ENCODE data around the gene SHISA8. TPM values are rescaled to one million over a fixed set of nuclear protein-coding genes. Genes with fewer than 3 reads are reported as not detected.
"Not testable (repeated sequence)": the region's sequence is repeated elsewhere in the genome, so short reads cannot be mapped to it uniquely, and the experiment has no call there.

The SHISA8 gene
- total RNA-seq, 2 donors from 2014 or later = 0.58 TPM; not detected in 1

DNA sequence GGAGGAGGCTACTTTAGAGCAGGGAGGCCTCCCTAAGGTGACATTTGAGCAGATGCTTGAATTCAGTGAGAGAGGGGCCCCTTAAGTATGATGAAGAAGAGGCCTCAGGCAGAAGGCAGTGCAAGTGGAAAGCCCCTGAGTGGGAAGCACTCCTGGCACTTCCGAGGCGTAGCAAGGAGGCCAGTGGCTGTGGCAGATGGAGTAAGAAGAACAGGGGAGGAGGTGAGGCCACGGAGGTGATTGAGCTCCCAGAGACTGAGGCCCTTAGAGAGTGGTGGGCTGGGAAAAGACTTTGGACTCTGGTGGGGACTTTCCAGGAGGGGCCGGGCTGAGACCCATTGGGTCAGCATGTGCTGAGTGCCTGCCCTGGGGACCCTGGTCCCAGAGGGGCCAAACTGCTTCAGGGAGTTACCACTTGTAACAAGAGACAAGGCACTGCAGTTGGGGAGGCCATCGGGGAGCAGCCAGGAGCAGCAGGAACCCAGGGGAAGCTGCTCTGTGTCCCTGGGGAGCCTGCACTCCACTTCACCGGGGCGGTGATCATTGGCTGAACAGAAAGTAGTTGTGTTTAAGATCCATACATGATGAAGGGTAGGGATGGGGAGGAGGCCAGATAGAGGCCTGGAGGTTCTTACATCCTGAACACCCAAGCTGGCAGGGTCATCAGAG, 34.6 kb upstream of the SHISA8 start:
- Histone ChIP-seq H3K27me3 (ENCODE audit: control insufficient read depth, insufficient read depth, low read length, poor library complexity, severe bottlenecking) (no peaks in the 10 kb centered on the region), H3K4me3 (ENCODE audit: low read length) (no peak overlapping the region), H3K9me3 (ENCODE audit: control insufficient read depth, low read length) (no peaks in the 10 kb centered on the region), H3K36me3 (ENCODE audit: control insufficient read depth, insufficient read depth, low read length) (peaks cover 8% of the 10 kb centered on the region), H3K4me1 (ENCODE audit: control insufficient read depth, insufficient read depth, low read length) (no peaks in the 10 kb centered on the region), H3K27ac (ENCODE audit: low read depth, low read length) (no peak overlapping the region), H3K9ac (ENCODE audit: extremely low read depth, low read length, poor library complexity, severe bottlenecking) (no peak overlapping the region)
- peaks cover 2% of the 10 kb centered on the region for H3K27me3 Mint-ChIP-seq (ENCODE audit: insufficient read depth)
- 89 to 95% methylated on average over 7 of the region's 7 CpGs for WGBS, 2 experiments (ENCODE audit: insufficient coverage in 1 of 2, insufficient read length in 1 of 2)
- no peak for DNase-seq
- no peak for TF ChIP-seq CTCF (conservative IDR thresholded peaks at IDR 0.05)
- H3K4me3 Mint-ChIP-seq = no peak overlapping the region
- H3K4me1 Mint-ChIP-seq = peaks cover 13% of the 10 kb centered on the region
- H3K27ac Mint-ChIP-seq = no peak overlapping the region
- H3K36me3 Mint-ChIP-seq (ENCODE audit: low read depth) = peaks cover 10% of the 10 kb centered on the region
- H3K9me3 Mint-ChIP-seq = no peaks in the 10 kb centered on the region

DNA sequence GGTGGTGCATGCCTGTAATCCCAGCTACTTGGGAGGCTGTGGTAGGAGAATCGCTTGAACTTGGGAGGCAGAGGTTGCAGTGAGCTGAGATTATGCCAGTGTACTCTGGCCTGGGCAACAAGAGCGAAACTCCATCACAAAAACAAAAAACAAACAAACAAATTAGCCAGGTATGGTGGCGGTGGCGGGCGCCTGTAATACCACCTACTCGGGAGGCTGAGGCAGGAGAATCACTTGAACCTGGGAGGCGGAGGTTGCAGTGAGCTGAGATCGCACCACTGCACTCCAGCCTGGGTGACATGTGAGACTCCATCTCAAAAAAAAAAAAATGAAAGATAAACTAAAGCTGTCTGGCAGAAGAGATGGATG, 34.0 kb upstream of the SHISA8 start:
- not testable (repeated sequence) for H3K4me1 ChIP-seq (ENCODE audit: control insufficient read depth, insufficient read depth, low read length); H3K27ac Mint-ChIP-seq
- peaks cover 13% of the 10 kb centered on the region for H3K4me1 Mint-ChIP-seq

DNA sequence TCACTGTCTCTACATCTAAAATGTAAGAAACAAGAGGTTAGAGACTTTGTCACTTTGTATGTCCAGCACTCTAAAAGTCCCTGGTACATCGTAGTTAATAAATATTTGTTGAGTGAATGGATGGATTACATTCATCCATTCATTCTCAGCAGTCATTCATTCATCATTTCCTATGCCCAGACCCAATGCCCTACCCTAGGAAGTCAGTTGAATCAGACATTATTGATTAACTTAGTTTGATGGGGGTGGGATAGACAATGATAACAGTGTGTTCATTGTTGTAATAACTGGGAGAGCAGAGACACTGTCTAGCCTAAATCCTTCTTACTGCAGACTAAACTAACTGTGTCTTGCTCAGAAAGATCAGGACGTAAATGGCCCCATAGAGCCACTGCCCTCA, 33.3 kb upstream of the SHISA8 start:
- no peaks in the 10 kb centered on the region for H3K9me3 Mint-ChIP-seq
- Histone ChIP-seq H3K27me3 (ENCODE audit: control insufficient read depth, insufficient read depth, low read length, poor library complexity, severe bottlenecking) (no peaks in the 10 kb centered on the region), H3K36me3 (ENCODE audit: control insufficient read depth, insufficient read depth, low read length) (peaks cover 17% of the 10 kb centered on the region), H3K4me1 (ENCODE audit: control insufficient read depth, insufficient read depth, low read length) (no peaks in the 10 kb centered on the region), H3K9ac (ENCODE audit: extremely low read depth, low read length, poor library complexity, severe bottlenecking) (no peak overlapping the region), H3K9me3 (ENCODE audit: control insufficient read depth, low read length) (no peaks in the 10 kb centered on the region), H3K4me3 (ENCODE audit: low read length) (no peak overlapping the region), H3K27ac (ENCODE audit: low read depth, low read length) (no peak overlapping the region)
- 95 to 100% methylated on average over 1 of the region's 2 CpGs for WGBS, 2 experiments (ENCODE audit: insufficient coverage in 1 of 2, insufficient read length in 1 of 2)
- H3K4me1 Mint-ChIP-seq = peaks cover 13% of the 10 kb centered on the region
- H3K4me3 Mint-ChIP-seq = no peak overlapping the region
- TF ChIP-seq CTCF (conservative IDR thresholded peaks at IDR 0.05) = no peak
- no peak for DNase-seq
- H3K27me3 Mint-ChIP-seq (ENCODE audit: insufficient read depth) = peaks cover 2% of the 10 kb centered on the region
- H3K27ac Mint-ChIP-seq = no peak overlapping the region
- peaks cover 20% of the 10 kb centered on the region for H3K36me3 Mint-ChIP-seq (ENCODE audit: low read depth)

More for the DNA sequence above, 34.0 kb upstream of the SHISA8 start:
- not testable (repeated sequence) for H3K27ac ChIP-seq (ENCODE audit: low read depth, low read length); DNase-seq; H3K9ac ChIP-seq (ENCODE audit: extremely low read depth, low read length, poor library complexity, severe bottlenecking); H3K27me3 ChIP-seq (ENCODE audit: control insufficient read depth, insufficient read depth, low read length, poor library complexity, severe bottlenecking); H3K4me3 Mint-ChIP-seq; H3K27me3 Mint-ChIP-seq (ENCODE audit: insufficient read depth); H3K9me3 Mint-ChIP-seq; H3K9me3 ChIP-seq (ENCODE audit: control insufficient read depth, low read length); H3K4me3 ChIP-seq (ENCODE audit: low read length)
- WGBS, 2 experiments (ENCODE audit: insufficient coverage in 1 of 2, insufficient read length in 1 of 2) = 92 to 94% methylated on average over 6 to 8 of the region's 8 CpGs
- H3K36me3 ChIP-seq (ENCODE audit: control insufficient read depth, insufficient read depth, low read length) = peaks cover 10% of the 10 kb centered on the region
- H3K36me3 Mint-ChIP-seq (ENCODE audit: low read depth) = peaks cover 13% of the 10 kb centered on the region

Data from endodermal cell (in vitro differentiated cells).